ENCODE results near the gene NDUFA8. TPM values are rescaled to one million over a fixed set of nuclear protein-coding genes. Genes with fewer than 3 reads are reported as not detected.

NDUFA8 gene
- 32.4 TPM for total RNA-seq

DNA sequence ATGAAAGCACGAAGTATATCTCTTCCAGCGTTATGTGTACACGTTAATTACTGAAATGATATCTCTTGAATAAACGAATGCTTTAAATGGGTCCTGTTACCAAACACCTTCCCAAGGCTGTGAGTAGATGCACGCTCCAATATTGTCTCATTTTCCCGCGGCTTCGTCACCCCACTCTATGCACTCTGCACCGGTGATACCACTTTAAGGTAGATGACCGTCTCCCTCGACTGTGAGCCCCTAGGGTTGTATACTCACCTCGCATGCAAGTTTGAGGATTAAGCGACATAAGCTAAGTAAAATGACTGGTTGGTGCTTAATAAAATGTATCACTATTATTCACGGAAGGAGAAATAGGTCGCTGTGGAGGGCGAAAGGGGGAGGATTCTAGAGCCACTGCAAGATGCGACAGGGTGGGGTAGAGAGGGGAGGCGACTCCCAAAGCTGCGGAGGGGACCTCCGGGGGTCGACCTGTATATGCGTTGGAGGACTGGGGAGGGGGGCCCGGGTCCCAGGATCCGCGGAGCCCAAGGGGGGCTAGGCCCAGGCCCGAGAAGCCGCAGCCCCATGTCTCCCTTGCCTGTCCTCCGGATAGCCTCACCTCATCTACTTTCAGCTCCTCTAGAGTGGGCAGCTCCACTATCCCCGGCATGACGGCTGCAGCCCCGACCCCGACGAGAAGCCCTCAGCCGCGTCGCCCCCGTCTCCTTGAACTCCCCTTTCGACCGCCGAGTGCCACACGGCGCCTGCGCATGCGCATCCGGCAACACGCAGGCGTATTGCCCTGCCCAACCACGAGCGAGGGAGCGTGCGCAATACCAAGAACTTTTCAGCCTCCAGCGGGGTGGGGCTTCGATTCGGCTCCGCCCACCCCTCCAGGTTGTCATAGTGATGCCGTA lies at the start of gene NDUFA8, which contains the start of gene MORN5:
Gene NDUFA8, minus strand, starts transcription at position 754 of the 899 bp plus-strand sequence. Its CDS starts 102 bp downstream, at position 652.
Gene MORN5, plus strand, starts transcription at position 883 of the 899 bp plus-strand sequence. CDS start 65 bp downstream, outside the sequence.
- intact Hi-C loops (cut with DNase I): no loop called here
- peak within 1 kb of the TSS; percentile 82 to 99 for H3K4me3 ChIP-seq

DNA sequence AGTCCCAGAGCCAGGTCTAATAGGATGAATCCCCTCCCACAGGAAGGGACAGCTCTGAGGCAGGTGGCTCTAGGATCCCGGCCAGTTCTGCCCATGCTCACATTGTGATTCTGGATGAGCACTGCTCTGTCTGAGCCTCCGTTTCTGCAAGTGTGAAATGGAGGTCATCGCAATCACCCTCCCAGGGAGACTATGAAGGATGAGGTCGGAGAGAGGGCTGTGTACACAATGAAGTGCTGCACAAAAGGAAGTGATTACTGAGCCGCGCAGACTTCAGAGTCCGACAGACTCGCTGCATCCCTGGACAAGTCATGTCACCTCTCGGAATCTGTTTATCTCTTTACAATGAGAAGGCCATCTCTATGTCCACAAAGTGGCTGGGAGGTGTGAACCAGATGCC lies 47.5 kb upstream of the NDUFA8 start:
- Histone ChIP-seq H3K27ac (no peak overlapping the region), H3K9me3 (no peaks in the 10 kb centered on the region), H3K4me3 (no peak overlapping the region), H3K27me3 (no peaks in the 10 kb centered on the region), H3K36me3 (no peaks in the 10 kb centered on the region), H3K4me1 (no peaks in the 10 kb centered on the region)
- TF ChIP-seq POLR2AphosphoS5 (IDR thresholded peaks at IDR 0.05; ENCODE audit: insufficient read depth in 1 of 2, low read depth in 1 of 2) (no peak), POLR2A (IDR thresholded peaks at IDR 0.05) (no peak)
- TF ChIP-seq, protein P1, sequence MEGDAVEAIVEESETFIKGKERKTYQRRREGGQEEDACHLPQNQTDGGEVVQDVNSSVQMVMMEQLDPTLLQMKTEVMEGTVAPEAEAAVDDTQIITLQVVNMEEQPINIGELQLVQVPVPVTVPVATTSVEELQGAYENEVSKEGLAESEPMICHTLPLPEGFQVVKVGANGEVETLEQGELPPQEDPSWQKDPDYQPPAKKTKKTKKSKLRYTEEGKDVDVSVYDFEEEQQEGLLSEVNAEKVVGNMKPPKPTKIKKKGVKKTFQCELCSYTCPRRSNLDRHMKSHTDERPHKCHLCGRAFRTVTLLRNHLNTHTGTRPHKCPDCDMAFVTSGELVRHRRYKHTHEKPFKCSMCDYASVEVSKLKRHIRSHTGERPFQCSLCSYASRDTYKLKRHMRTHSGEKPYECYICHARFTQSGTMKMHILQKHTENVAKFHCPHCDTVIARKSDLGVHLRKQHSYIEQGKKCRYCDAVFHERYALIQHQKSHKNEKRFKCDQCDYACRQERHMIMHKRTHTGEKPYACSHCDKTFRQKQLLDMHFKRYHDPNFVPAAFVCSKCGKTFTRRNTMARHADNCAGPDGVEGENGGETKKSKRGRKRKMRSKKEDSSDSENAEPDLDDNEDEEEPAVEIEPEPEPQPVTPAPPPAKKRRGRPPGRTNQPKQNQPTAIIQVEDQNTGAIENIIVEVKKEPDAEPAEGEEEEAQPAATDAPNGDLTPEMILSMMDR (IDR thresholded peaks at IDR 0.05): no peak
- DNase-seq (ENCODE audit: extremely low spot score in 2 of 2): no peak
- intact Hi-C loops (cut with DNase I): no loop called here

More for the DNA sequence above, at the start of gene NDUFA8, which contains the start of gene MORN5:
- Histone ChIP-seq H3K27me3 (no peaks in the 10 kb centered on the region), H3K4me1 (peaks cover 30% of the 10 kb centered on the region), H3K36me3 (no peaks in the 10 kb centered on the region), H3K27ac (peak within 1 kb of the TSS; percentile 85), H3K9me3 (peaks cover 3% of the 10 kb centered on the region)
- TF ChIP-seq, protein P1 (IDR thresholded peaks at IDR 0.05): no peak
- peak; percentile 90 to 96 for TF ChIP-seq POLR2AphosphoS5 (IDR thresholded peaks at IDR 0.05; ENCODE audit: insufficient read depth in 1 of 2, low read depth in 1 of 2)
- peak in 1 of 2 donors; percentile 62 for TF ChIP-seq POLR2A (IDR thresholded peaks at IDR 0.05)
- peak; percentile 95 to 98 for DNase-seq (ENCODE audit: extremely low spot score in 2 of 2)

DNA sequence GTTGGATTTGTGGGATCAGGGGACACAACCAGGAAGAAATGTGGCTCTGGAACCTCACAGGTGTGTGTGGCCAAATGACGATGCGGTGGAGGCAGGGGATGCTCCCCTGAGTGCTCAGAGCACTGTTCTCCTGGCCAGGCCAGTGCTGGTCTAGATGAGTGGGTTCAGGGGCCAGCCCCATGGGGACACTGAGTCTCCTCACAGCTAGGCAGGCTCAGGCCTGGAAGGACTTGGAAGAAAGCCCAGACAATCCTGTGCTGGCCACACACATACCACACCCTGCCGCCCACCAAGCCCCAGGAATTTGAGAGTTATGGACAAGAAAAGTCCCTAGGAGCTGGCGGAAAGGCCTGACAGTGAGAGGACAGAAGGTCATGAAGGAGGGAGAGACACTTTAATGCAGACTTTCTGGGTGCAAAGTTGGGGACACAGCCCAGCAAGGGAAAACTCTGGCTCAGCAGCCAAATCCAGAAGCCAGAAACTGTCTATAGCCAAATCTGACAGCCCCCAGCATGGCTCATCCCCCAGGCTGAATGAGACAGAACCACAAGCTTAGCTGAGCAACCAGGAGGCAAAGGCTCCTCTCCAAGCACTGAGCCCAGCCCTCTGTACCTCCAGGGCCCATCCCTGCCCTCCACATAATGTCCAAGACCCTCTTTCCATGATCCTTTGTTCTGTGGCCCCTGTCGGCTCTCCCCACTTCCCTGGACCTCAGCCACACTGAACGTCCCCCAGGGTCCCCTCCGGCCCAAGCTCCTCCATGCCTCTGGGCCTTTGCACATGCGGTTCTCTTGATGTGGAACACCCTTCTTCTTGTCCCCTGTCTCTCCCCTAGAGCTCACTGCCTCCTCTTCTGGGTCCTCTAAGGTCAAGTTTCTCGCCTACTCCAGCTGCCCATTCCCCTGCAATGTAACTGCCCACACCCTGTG lies 46.8 kb upstream of the NDUFA8 start:
- intact Hi-C loops (cut with DNase I): no loop called here
- no peaks in the 10 kb centered on the region for H3K9me3 ChIP-seq
- no peaks in the 10 kb centered on the region for H3K27me3 ChIP-seq
- DNase-seq (ENCODE audit: extremely low spot score in 2 of 2): no peak
- no peak overlapping the region for H3K4me3 ChIP-seq
- H3K27ac ChIP-seq: no peak overlapping the region
- no peaks in the 10 kb centered on the region for H3K4me1 ChIP-seq
- TF ChIP-seq POLR2AphosphoS5 (IDR thresholded peaks at IDR 0.05; ENCODE audit: insufficient read depth in 1 of 2, low read depth in 1 of 2) (no peak), POLR2A (IDR thresholded peaks at IDR 0.05) (no peak)
- TF ChIP-seq, protein P1 (IDR thresholded peaks at IDR 0.05): no peak
- H3K36me3 ChIP-seq: no peaks in the 10 kb centered on the region

DNA sequence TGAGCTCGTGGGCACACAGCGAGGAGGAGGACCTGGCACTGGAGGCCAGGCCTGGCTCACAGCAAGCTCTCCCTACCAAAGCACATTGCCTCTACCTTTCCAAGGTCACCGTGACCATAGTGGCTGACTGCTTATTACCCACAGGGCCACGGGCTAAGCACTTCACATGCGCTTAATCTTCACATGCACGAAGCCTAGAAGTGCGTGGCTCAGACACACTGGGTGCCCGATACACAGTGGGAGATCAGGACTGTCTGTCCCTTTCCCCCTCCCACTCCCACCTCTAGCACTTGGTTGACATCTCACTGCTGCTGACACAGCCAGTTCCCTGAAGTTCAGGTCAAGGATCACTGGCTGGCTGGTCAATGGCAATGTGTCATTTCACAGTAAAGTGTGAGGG lies 45.6 kb upstream of the NDUFA8 start:
- no peak for TF ChIP-seq POLR2A (IDR thresholded peaks at IDR 0.05)
- no peak for TF ChIP-seq POLR2AphosphoS5 (IDR thresholded peaks at IDR 0.05; ENCODE audit: insufficient read depth in 1 of 2, low read depth in 1 of 2)
- TF ChIP-seq, protein P1 (IDR thresholded peaks at IDR 0.05): no peak
- no peak overlapping the region for H3K4me3 ChIP-seq
- intact Hi-C loops (cut with DNase I): no loop called here

More for the DNA sequence above, 45.6 kb upstream of the NDUFA8 start:
- no peak for DNase-seq (ENCODE audit: extremely low spot score in 2 of 2)
- no peaks in the 10 kb centered on the region for H3K4me1 ChIP-seq
- H3K27me3 ChIP-seq: no peaks in the 10 kb centered on the region
- H3K36me3 ChIP-seq: no peaks in the 10 kb centered on the region
- no peaks in the 10 kb centered on the region for H3K9me3 ChIP-seq
- no peak overlapping the region for H3K27ac ChIP-seq

All from vagina (tissue), 2 donors.